ENCODE measurements around the gene ZC3H14. TPM values are rescaled to one million over a fixed set of nuclear protein-coding genes. Genes with fewer than 3 reads are reported as not detected.

Gene ZC3H14
- polyA plus RNA-seq, 3 donors, result 18.9 to 30.2 (median 27.1) TPM

- intact Hi-C loops (cut with micrococcal nuclease), result no loop called here
These were observed 356 bp upstream of the ZC3H14 start for GRCh38 chr14:88562532-88562830.

GRCh38 chr14:88563845-88564244, 1.0 kb downstream of the ZC3H14 start:
- WGBS (ENCODE audit: insufficient coverage), result 40% methylated on average over 2 of the region's 7 CpGs
- peaks cover 9 to 17% of the 10 kb centered on the region in 2 donors for H3K27me3 ChIP-seq (ENCODE audit: control insufficient read depth in 2 of 2, insufficient read depth in 2 of 2, low read length in 2 of 2)
- H3K27ac Mint-ChIP-seq, result peak overlapping the region in 3 of 7 donors; percentile 1 to 57 (median 46)
- peaks cover 13 to 24% (median 21%) of the 10 kb centered on the region in 3 donors for H3K27me3 Mint-ChIP-seq (ENCODE audit: low read depth in 3 of 3)
- peaks cover 14 to 22% of the 10 kb centered on the region in 2 donors for H3K4me1 ChIP-seq (ENCODE audit: control insufficient read depth in 1 of 2, insufficient read depth in 2 of 2, low read length in 2 of 2)
- peaks cover 4% of the 10 kb centered on the region for H4K20me1 ChIP-seq (ENCODE audit: insufficient read depth, low read length)
- H3K9me3 Mint-ChIP-seq, result peaks cover 4 to 12% (median 10%) of the 10 kb centered on the region in 7 donors
- H3K36me3 Mint-ChIP-seq, result peaks cover 15 to 17% of the 10 kb centered on the region in 2 donors
- H2AFZ ChIP-seq (ENCODE audit: insufficient read depth, low read depth, low read length, poor library complexity, severe bottlenecking), result peak overlapping the region; percentile 92
- H3K27ac ChIP-seq (ENCODE audit: low read depth in 1 of 2, low read length in 2 of 2), result no peak overlapping the region
- peak overlapping the region; percentile 95 to 96 for H3K4me3 Mint-ChIP-seq
- peaks cover 15 to 16% of the 10 kb centered on the region in 2 donors for H3K36me3 ChIP-seq (replicated peaks in 1 of 2; ENCODE audit: control insufficient read depth in 1 of 2, insufficient read depth in 2 of 2, low read length in 2 of 2)
- peaks cover 20% of the 10 kb centered on the region for H3K4me1 Mint-ChIP-seq
- H3K9ac ChIP-seq (ENCODE audit: insufficient read depth, low read length, poor library complexity, severe bottlenecking), result peak overlapping the region; percentile 81
- peak overlapping the region; percentile 66 to 93 (median 85) for H3K4me3 ChIP-seq (replicated peaks in 1 of 3; ENCODE audit: low read depth in 2 of 3, low read length in 3 of 3)
- peak overlapping the region; percentile 80 for H3K4me2 ChIP-seq (replicated peaks; ENCODE audit: extremely low read depth, low read length, poor library complexity, severe bottlenecking)
- no peak for DNase-seq
- peaks cover 5 to 9% of the 10 kb centered on the region in 2 donors for H3K9me3 ChIP-seq (replicated peaks in 1 of 2; ENCODE audit: control insufficient read depth in 1 of 2, insufficient read depth in 1 of 2, low read length in 2 of 2)
- peaks cover 18% of the 10 kb centered on the region for H3K79me2 ChIP-seq (ENCODE audit: insufficient read depth, low read length)
- intact Hi-C loops (cut with micrococcal nuclease), result no loop called here
- TF ChIP-seq CTCF (IDR thresholded peaks at IDR 0.05), result no peak

More at GRCh38 chr14:88562532-88562830, 356 bp upstream of the ZC3H14 start:
- Histone ChIP-seq H3K9me3 (replicated peaks in 1 of 2; ENCODE audit: control insufficient read depth in 1 of 2, insufficient read depth in 1 of 2, low read length in 2 of 2) (no peaks in the 10 kb centered on the region), H3K27me3 (ENCODE audit: control insufficient read depth in 2 of 2, insufficient read depth in 2 of 2, low read length in 2 of 2) (peaks cover 12 to 19% of the 10 kb centered on the region in 2 donors), H3K4me1 (ENCODE audit: control insufficient read depth in 1 of 2, insufficient read depth in 2 of 2, low read length in 2 of 2) (peaks cover 14 to 22% of the 10 kb centered on the region in 2 donors), H3K36me3 (replicated peaks in 1 of 2; ENCODE audit: control insufficient read depth in 1 of 2, insufficient read depth in 2 of 2, low read length in 2 of 2) (peaks cover 2 to 3% of the 10 kb centered on the region in 2 donors), H4K20me1 (ENCODE audit: insufficient read depth, low read length) (peaks cover 4% of the 10 kb centered on the region), H3K79me2 (ENCODE audit: insufficient read depth, low read length) (peaks cover 18% of the 10 kb centered on the region), H3K27ac (ENCODE audit: low read depth in 1 of 2, low read length in 2 of 2) (peak overlapping the region in 1 of 2 donors; percentile 71), H3K4me3 (replicated peaks in 1 of 3; ENCODE audit: low read depth in 2 of 3, low read length in 3 of 3) (peak overlapping the region; percentile 66 to 93 (median 85)), H3K4me2 (replicated peaks; ENCODE audit: extremely low read depth, low read length, poor library complexity, severe bottlenecking) (peak overlapping the region; percentile 80), H3K9ac (ENCODE audit: insufficient read depth, low read length, poor library complexity, severe bottlenecking) (peak overlapping the region; percentile 81), H2AFZ (ENCODE audit: insufficient read depth, low read depth, low read length, poor library complexity, severe bottlenecking) (peak overlapping the region; percentile 92)
- DNase-seq, result no peak
- Mint-ChIP-seq H3K4me1 (peaks cover 20% of the 10 kb centered on the region), H3K27ac (peak overlapping the region in 1 of 7 donors; percentile 41), H3K36me3 (peaks cover 4 to 5% of the 10 kb centered on the region in 2 donors), H3K27me3 (ENCODE audit: low read depth in 3 of 3) (peaks cover 25 to 37% (median 31%) of the 10 kb centered on the region in 3 donors), H3K4me3 (peak overlapping the region; percentile 95 to 96), H3K9me3 (peaks cover 0 to 6% (median 2%) of the 10 kb centered on the region in 7 donors)
- WGBS (ENCODE audit: insufficient coverage), result 50% methylated on average over 2 of the region's 5 CpGs
- TF ChIP-seq CTCF (IDR thresholded peaks at IDR 0.05), result no peak
